HepG2 (cell line): ENCODE data around the gene FRMD4A. TPM values are rescaled to one million over a fixed set of nuclear protein-coding genes. Genes with fewer than 3 reads are reported as not detected.
A peak's percentile ranks its signal among the peaks of the same experiment; 100 is the strongest.

ENCODE experiments used
- ATAC-seq: fragments of 200-7000 bp; cut with Tn5 transposase; 3 replicates; pipeline ENCODE4 v1.9.1; 2020; ENCODE audit warnings: mild to moderate bottlenecking, moderate library complexity
- BruUV-seq: library from RNA; stranded (reverse); fragments of 400-500 nt; replicated peaks from 2 replicates; lab custom pipeline; 2021; lab: Mats Ljungman, UMichigan
- CTCF ChIA-PET: fragments of 300-600 bp; formaldehyde crosslinking; extraction: SDS; loops from one replicate; lab custom pipeline; 2021; ENCODE audit warnings: low total read pairs, inconsistent platforms, low intra/inter-chr PET ratio; lab: Yijun Ruan, JAX
- POLR2A ChIA-PET: fragments of 350-600 bp; sonication (Branson Sonifier 250); formaldehyde crosslinking; loops from one replicate; lab custom pipeline; 2020; ENCODE audit warnings: antibody characterized with exemption, inconsistent platforms; lab: Yijun Ruan, JAX
- DNase-seq: peaks from one replicate; pipeline ENCODE4 v3.0.0-alpha.2; 2015; ENCODE audit warnings: low spot score
- FAIRE-seq: peaks from 3 replicates; lab custom pipeline; 2011; peaks lifted over from hg19 to GRCh38; lab: Jason Lieb, UNC
- H2AFZ ChIP-seq: one replicate; pipeline ENCODE4 v1.6.1; 2011; ENCODE audit warnings: low read length, inconsistent platforms
- H3K27ac ChIP-seq: fragments of 300-600 bp; 3 replicates; pipeline ENCODE4 v1.8.0; 2011; ENCODE audit warnings: mixed run types, mild to moderate bottlenecking, mixed read lengths, low read length, inconsistent platforms; ENCODE audit not compliant: insufficient read depth; ENCODE audit errors: extremely low read length
- H3K27me3 ChIP-seq, 2 experiments: fragments of 200-600 bp in 1 of 2; 2 replicates in 1 of 2; 3 replicates in 1 of 2; pipeline versions ENCODE4 v1.6.0 to v1.8.0; 2011; ENCODE audit warnings: low read length in 2 of 2, mild to moderate bottlenecking in 2 of 2, moderate library complexity in 2 of 2, inconsistent platforms in 1 of 2; ENCODE audit not compliant: insufficient read depth in 2 of 2, control insufficient read depth in 1 of 2
- H3K36me3 ChIP-seq, 2 experiments: fragments of 200-600 bp in 1 of 2; replicated peaks in 1 of 2; 2 replicates in 1 of 2; 3 replicates in 1 of 2; pipeline versions ENCODE4 v1.5.1 to v1.8.0; 2011; ENCODE audit warnings: low read length in 2 of 2, inconsistent platforms in 1 of 2; ENCODE audit not compliant: insufficient read depth in 2 of 2, control insufficient read depth in 1 of 2
- H3K4me1 ChIP-seq: 2 replicates; pipeline ENCODE4 v1.5.1; 2012; ENCODE audit warnings: low read length, inconsistent platforms; ENCODE audit not compliant: insufficient read depth
- H3K4me2 ChIP-seq: 2 replicates; pipeline ENCODE4 v1.6.0; 2011; ENCODE audit warnings: low read depth, low read length, inconsistent platforms
- H3K4me3 ChIP-seq, 3 experiments: fragments of 200-600 bp in 1 of 3; sonication (generic), shearing (Covaris generic) in 1 of 3; replicated peaks in 1 of 3; 2 replicates each; pipeline ENCODE4 v1.5.1; 2011 to 2016; ENCODE audit warnings: low read length in 3 of 3, inconsistent platforms in 2 of 3, low read depth in 2 of 3, mild to moderate bottlenecking in 2 of 3, control low read depth in 1 of 3, mixed read lengths in 1 of 3; ENCODE audit not compliant: insufficient read depth in 1 of 3
- H3K79me2 ChIP-seq: one replicate; pipeline ENCODE4 v1.6.1; 2011; ENCODE audit warnings: low read length, inconsistent platforms; ENCODE audit not compliant: insufficient read depth
- H3K9ac ChIP-seq: 2 replicates; pipeline ENCODE4 v1.6.0; 2011; ENCODE audit warnings: mild to moderate bottlenecking, low read depth, low read length, inconsistent platforms; ENCODE audit not compliant: insufficient read depth
- H3K9me3 ChIP-seq: 2 replicates; pipeline ENCODE4 v1.5.1; 2012; ENCODE audit warnings: mild to moderate bottlenecking, low read length
- H4K20me1 ChIP-seq: 2 replicates; pipeline ENCODE4 v1.6.0; 2011; ENCODE audit warnings: inconsistent platforms, mild to moderate bottlenecking, low read length, moderate library complexity; ENCODE audit not compliant: insufficient read depth
- CHCHD3 ChIP-seq: sonication (generic); formaldehyde crosslinking; IDR thresholded peaks from 2 replicates; pipeline ENCODE4 v1.8.0; 2022; ENCODE audit warnings: mild to moderate bottlenecking, missing genetic modification reagents, moderate library complexity
- FIP1L1 ChIP-seq: fragments of 200-400 bp; formaldehyde crosslinking; IDR thresholded peaks from 2 replicates; pipeline ENCODE4 v1.6.1; 2018; ENCODE audit warnings: low read depth, mild to moderate bottlenecking, low read length, moderate library complexity, borderline replicate concordance; ENCODE audit not compliant: insufficient read depth
- GZF1 ChIP-seq: sonication (generic); formaldehyde crosslinking; IDR thresholded peaks from 2 replicates; pipeline ENCODE4 v1.5.1; 2020; ENCODE audit warnings: mild to moderate bottlenecking, missing genetic modification reagents
- NBN ChIP-seq: fragments of 450-650 bp; conservative IDR thresholded peaks from 2 replicates; pipeline ENCODE4 v1.6.1; 2017
- ZNF24 ChIP-seq: fragments of 450-650 bp; IDR thresholded peaks from 2 replicates; pipeline ENCODE4 v1.6.1; 2017; ENCODE audit warnings: antibody characterized with exemption, mild to moderate bottlenecking
- WGBS: methylation state at CpG from one replicate; pipeline ENCODE4 v1.1.6; 2017; ENCODE audit warnings: low lambda C conversion rate; 5-methylcytosine and 5-hydroxymethylcytosine counted together
- in situ Hi-C: cut with HindIII; loops from 2 replicates; pipeline ENCODE4 v1.10.0; 2017; ENCODE audit warnings: low pct_unique_long_range_greater_than_20kb; ENCODE audit not compliant: extremely low pct_ligation_motif_present
- intact Hi-C: fragments of 100-400 bp; cut with micrococcal nuclease; formaldehyde crosslinking; loops from one replicate; pipeline ENCODE4 v1.10.0; 2022; ENCODE audit not compliant: unreplicated experiment
- polyA plus RNA-seq, 8 experiments: library from polyadenylated mRNA; depleted of rRNA in 3 of 8; stranded (reverse) in 7 of 8; unstranded in 1 of 8; fragments of >200 nt; fragmentation: Illumina TruSeq in 4 of 8; extraction: Trizol in 4 of 8; gene quantifications; 2 replicates each; pipeline versions ENCODE4 v1.2.1 to v1.2.3, GENCODE V29; 2011 to 2016; ENCODE audit warnings: low read depth in 4 of 8, missing spikeins in 1 of 8, mixed read lengths in 1 of 8; ENCODE audit not compliant: insufficient read depth in 1 of 8
- total RNA-seq, 5 experiments: library from RNA; depleted of rRNA; stranded (reverse); fragments of >200 nt; fragmentation: Illumina TruSeq; extraction: Trizol; gene quantifications; 2 replicates each; pipeline ENCODE4 v1.2.3, GENCODE V29; 2016; ENCODE audit warnings: low read depth in 1 of 5

The FRMD4A gene
- total and polyA plus RNA-seq, 2 of the 13 experiments (the other 11 are each of a cell fraction or from before 2014, with no cell fraction given): 0.09 to 0.26 TPM

GRCh38 chr10:14179251-14179650, 151.5 kb downstream of the FRMD4A start (continued):
- no peak for TF ChIP-seq GZF1

- Histone ChIP-seq H3K9me3 (no peaks in the 10 kb centered on the region), H3K9ac (no peak overlapping the region), H4K20me1 (no peaks in the 10 kb centered on the region), H3K4me2 (peak overlapping the region; percentile 41; the same call in 1 of the 2 replicates), H2AFZ (no peak overlapping the region), H3K36me3 (no peaks in the 10 kb centered on the region), H3K4me1 (no peaks in the 10 kb centered on the region), H3K4me3 (no peak overlapping the region), H3K27ac (no peak overlapping the region), H3K27me3 (peaks cover 4 to 30% of the 10 kb centered on the region in 2 experiments), H3K79me2 (no peaks in the 10 kb centered on the region)
- TF ChIP-seq ZNF24 (0 out of 2 replicates have a peak, but pooled peaks have one; percentile 23), FIP1L1 (no peak)
- WGBS: 6% methylated on average over 24 of the region's 32 CpGs
- FAIRE-seq: no peak
- no TSS peak for BruUV-seq
- CTCF ChIA-PET: no interaction called here
- peak; percentile 47 for ATAC-seq
- in situ Hi-C loops: no loop called here
- POLR2A ChIA-PET: no interaction called here
- intact Hi-C loops: no loop called here
- no peak for DNase-seq
Observed at GRCh38 chr10:14173706-14174594, 156.8 kb downstream of the FRMD4A start.

DNA sequence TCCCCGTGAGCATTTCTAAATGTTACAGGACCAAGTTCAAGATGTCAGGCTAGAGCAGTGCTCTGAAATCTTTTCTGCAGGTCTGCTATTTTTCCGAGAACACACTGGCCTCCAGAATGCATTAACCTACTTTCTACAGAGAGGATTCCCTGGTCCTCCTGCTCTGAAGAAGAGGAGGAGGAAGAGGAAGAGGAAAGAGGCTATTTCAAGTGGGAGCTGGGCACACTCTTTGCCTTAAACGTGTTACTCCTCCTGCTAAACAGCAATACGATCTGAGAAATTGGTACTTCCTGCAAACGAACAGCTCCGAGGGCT, 157.4 kb downstream of the FRMD4A start:
- DNase-seq: no peak
- CTCF ChIA-PET: no interaction called here
- in situ Hi-C loops: no loop called here

More for the DNA sequence above, 157.4 kb downstream of the FRMD4A start:
- H3K27ac ChIP-seq: no peak overlapping the region
- H2AFZ ChIP-seq: no peak overlapping the region
- H3K36me3 ChIP-seq: no peaks in the 10 kb centered on the region
- 5% methylated on average over 5 of the region's 6 CpGs for WGBS
- H3K79me2 ChIP-seq: no peaks in the 10 kb centered on the region
- TF ChIP-seq CHCHD3 (CRISPR knock-in tag): no peak
- no peak for TF ChIP-seq NBN
- no peaks in the 10 kb centered on the region for H3K4me1 ChIP-seq
- no peak overlapping the region for H3K9ac ChIP-seq
- peaks cover 4 to 30% of the 10 kb centered on the region in 2 experiments for H3K27me3 ChIP-seq
- no peak overlapping the region for H3K4me3 ChIP-seq
- intact Hi-C loops: no loop called here
- no peaks in the 10 kb centered on the region for H4K20me1 ChIP-seq
- FAIRE-seq (no peak), ATAC-seq (no peak)
- POLR2A ChIA-PET: no interaction called here
- H3K9me3 ChIP-seq: no peaks in the 10 kb centered on the region
- no TSS peak for BruUV-seq
- peak overlapping the region; percentile 41; the same call in 1 of the 2 replicates for H3K4me2 ChIP-seq
